KOPT-K1 (cell line): Measurements from ENCODE around the gene ABTB2.

ENCODE experiments used
- H3K27ac ChIP-seq: fragments of 200-600 bp; sonication (generic); 2 replicates; pipeline ENCODE4 v1.5.1; 2016; ENCODE audit warnings: antibody characterized with exemption, mild to moderate bottlenecking, low read depth, low read length; ENCODE audit not compliant: poor library complexity, severe bottlenecking
- H3K36me3 ChIP-seq: fragments of 200-600 bp; sonication (generic); 2 replicates; pipeline ENCODE4 v1.5.1; 2017; ENCODE audit warnings: antibody characterized with exemption, mild to moderate bottlenecking, low read length, moderate library complexity; ENCODE audit not compliant: insufficient read depth
- H3K9me3 ChIP-seq: fragments of 200-600 bp; sonication (generic); 2 replicates; pipeline ENCODE4 v1.5.1; 2017; ENCODE audit warnings: antibody characterized with exemption, low read length, mild to moderate bottlenecking; ENCODE audit not compliant: insufficient read depth, poor library complexity, severe bottlenecking

Gene ABTB2

DNA sequence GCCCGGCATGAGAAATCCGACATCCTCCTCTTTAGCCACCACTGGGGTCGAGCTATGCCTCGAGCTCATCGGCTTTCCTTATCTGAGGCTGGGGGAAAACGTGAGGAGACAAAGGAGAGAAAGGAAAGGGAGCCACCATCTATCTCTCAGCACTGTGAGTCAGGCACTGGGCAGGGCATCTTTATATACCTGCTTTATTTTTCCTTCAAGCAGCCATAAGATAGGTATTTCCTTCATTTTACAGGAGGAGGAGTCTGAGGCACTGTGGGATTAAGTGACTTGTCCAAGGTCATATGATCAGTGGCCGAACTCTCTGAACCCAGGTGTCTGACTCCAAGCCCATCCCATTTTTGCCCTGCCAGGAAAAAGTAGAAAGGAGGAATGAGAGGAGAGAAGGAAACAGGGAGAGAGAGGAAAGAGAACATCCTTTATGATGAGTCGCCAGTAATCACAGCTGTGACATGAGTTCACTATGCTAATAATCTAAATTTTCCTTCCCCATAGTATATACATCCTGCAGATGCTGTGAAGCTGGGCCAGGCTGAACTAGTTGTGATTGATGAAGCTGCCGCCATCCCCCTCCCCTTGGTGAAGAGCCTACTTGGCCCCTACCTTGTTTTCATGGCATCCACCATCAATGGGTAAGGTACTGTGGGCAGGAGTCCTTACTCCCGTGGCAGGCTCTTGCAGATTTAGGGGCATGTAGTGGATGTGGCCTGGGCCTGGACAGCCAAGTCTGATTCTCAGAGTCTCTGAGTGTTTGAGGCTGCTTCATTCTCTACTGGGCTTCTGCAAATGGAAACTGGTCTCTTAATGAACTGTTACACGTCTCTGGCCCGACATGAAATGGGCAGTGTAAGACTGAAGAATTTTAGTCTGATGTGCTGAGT, 230.6 kb downstream of the ABTB2 start:
- Histone ChIP-seq H3K9me3 (no peaks in the 10 kb centered on the region), H3K27ac (no peak overlapping the region), H3K36me3 (peaks cover 100% of the 10 kb centered on the region)

DNA sequence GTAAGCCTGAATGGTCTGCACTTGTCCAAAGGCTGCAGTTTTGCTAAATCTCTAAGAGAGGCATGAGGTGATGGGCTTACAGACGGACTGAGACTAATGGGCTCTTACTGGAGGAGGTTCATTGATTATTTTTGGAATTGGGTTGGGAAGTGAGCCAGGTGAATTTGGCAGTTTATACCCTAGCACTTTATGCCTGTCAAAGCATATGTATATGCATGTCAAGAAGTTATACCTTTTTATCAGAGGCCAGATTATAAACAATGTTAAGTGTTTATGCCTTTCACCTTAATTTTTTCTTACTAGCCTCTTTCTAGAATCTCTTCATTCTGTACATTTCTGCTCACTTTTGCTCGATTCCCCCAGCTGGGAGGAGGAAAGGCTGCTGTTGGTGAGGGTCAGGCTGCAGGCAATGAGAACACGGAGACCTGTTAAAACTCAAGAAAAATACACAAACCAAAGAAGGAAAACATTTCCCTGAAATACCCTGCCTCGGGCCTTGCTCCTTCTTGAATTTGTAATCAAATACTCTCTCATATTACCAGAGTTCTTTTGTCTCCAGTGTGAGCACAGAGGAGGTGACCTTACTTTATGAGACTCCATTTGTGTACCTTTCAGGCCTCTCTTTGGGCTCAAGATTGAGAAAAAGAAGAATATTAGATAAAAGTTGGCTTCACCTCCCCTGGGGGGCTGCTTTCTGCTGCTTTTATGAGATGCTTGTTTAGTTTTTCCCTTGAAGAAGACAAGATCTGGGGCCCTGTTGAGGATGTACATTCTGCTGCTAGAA, 232.7 kb downstream of the ABTB2 start:
- no peak overlapping the region for H3K27ac ChIP-seq
- no peaks in the 10 kb centered on the region for H3K9me3 ChIP-seq
- peaks cover 99% of the 10 kb centered on the region for H3K36me3 ChIP-seq

DNA sequence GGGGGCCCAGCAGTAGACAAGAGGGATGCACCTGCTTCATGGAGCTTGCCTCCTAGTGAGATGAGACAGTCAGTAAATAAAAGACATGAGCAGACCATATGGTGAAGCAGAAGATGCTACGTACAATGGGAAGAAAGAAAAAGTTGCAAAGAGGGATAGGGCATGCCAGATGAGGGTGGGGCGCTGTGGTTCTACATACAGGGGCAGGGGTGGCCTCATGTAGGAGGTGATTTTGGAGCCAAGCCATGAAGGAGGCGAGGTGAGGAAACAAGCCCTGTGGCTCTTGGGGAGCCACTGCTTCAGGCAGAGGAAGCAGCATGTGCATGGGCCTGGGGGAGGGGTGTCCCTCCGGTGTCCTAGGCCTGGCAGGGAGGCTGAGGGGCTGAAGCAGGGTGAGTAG, 237.2 kb downstream of the ABTB2 start:
- Histone ChIP-seq H3K27ac (no peak overlapping the region), H3K36me3 (peaks cover 95% of the 10 kb centered on the region), H3K9me3 (no peaks in the 10 kb centered on the region)

DNA sequence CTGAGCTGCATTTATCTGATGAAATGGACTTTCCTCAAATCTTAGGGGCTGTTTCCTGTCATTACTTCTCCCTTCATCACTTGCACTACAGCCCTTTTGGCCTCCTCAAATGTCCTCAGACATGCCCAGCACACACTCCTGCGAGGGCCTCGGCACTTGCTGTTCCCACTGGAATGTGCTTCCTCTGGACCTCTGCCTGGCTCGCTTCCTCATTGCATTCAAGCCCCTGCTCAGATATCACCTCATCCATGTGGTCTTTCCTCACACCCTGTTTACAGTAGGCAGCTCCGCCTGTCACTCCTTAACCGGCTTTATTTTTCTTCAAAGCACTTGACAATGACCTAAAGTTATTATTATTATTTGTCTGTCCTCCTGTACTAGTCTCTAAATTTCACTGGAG, 243.3 kb downstream of the ABTB2 start:
- Histone ChIP-seq H3K9me3 (no peaks in the 10 kb centered on the region), H3K36me3 (peaks cover 97% of the 10 kb centered on the region), H3K27ac (no peak overlapping the region)

DNA sequence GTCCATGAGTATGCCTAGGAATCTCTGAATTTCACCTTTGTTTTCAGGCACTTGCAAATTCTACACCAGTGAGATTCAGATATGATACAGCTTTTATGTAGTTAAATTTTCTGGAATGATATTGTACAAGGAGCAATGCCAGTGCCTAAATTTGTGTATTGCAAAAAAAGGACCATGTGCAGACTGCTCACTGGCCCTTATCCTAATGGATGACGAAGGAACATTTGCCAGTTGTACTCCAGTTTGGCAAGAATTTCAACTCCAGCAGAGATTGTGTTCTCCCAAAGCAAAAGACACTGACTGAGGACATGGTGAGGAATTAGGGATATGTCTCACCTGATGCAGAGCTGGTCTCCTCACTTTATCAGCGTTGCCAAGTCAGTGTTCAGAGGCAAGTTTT, 243.8 kb downstream of the ABTB2 start:
- H3K27ac ChIP-seq = no peak overlapping the region
- peaks cover 97% of the 10 kb centered on the region for H3K36me3 ChIP-seq
- H3K9me3 ChIP-seq = no peaks in the 10 kb centered on the region

DNA sequence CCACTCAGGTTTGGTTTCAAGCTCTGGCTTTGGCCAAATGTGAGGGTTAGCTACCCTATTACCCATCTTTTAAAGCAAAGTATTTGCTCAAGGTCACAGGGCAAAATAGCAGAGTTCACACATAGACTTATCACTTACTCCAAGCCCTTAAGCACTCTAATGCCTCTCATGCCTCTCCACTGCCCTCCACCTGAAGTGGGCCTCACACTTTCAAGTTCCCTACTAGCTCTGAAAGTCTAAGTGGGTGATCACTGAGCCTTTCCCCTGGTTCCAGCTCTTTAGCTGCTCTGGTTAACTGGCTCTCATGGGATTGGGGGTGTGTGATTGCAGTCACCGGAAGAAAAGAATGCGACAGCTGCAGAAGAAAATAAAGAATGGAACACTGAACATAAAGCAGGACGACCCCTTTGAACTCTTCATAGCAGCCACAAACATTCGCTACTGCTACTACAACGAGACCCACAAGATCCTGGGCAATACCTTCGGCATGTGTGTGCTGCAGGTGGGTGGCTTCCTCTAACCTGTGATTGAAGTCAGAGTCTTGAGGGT, 246.0 kb downstream of the ABTB2 start:
- Histone ChIP-seq H3K9me3 (no peaks in the 10 kb centered on the region), H3K27ac (no peak overlapping the region), H3K36me3 (peaks cover 93% of the 10 kb centered on the region)

DNA sequence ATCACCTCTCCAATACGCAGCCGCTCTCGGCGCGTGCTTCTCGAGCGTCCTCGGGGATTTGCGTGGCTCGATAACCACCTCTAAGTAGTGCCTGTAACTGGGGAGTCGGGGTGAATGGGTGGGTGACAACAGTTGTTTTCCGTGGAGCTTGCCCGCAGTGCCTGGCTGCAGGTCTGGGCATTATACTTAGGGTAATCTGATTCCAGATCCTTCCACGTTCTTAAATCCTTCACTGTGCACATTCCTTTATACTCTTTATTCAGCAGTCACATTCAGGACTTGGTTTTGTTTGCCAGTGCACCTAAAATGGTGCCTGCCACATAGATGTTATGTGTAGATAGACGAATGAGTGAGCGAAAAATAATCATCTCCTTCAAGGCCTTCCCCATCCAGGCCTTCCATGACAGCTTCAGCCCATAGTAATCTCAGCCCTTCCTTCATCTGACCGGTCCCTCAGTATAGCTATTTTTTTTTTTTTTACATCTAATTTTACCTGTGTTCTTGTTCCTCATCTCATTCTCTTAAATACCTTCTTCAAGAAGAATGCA, 251.8 kb downstream of the ABTB2 start:
- Histone ChIP-seq H3K27ac (peak overlapping the region; percentile 86), H3K9me3 (no peaks in the 10 kb centered on the region), H3K36me3 (peaks cover 58% of the 10 kb centered on the region)

DNA sequence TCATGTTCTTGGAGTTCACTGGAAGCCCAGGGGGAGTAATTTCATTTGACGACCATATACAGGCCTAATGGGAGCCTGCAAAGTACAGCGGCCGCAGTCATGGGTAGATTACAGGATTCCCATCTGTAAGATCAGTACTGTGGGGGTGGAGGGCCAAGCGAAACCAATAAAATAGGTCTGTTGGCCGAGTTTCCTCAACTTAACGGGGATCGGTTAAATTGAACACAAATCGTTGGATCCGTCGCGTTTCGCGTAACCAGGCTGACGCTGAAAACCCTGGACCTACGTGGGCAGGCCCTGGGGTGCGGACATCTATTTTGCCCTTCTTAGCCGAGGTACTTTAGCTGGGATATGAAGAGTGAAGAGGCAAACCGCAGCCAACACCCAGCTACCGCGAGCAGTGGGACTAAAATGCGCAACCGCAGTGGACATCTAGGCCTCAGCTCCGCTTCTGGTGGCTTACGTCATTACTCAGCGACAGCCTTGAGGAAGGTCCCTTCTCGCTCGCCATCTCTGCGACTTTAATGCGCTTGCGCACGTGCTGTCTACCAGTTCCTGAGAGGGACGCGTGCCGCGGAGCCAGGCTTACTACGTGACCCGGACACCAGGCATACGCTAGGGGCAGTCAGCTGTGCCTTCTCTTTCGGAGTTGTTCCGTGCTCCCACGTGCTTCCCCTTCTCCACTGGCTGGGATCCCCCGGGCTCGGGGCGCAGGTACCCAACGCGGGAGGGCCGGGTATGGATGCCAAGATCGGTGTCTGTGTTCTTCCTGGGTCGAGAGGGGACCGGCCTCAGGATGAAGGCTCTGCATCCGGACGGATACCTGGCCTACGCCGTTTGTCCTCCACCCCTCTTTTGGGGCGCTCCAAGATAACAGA, 252.5 kb downstream of the ABTB2 start, which contains the start of gene NAT10:
Gene NAT10, plus strand, starts transcription at position 551 of the 878 bp plus-strand sequence. CDS start 2,597 bp downstream, outside the sequence.
- H3K36me3 ChIP-seq = peaks cover 58% of the 10 kb centered on the region
- H3K27ac ChIP-seq = peak within 1 kb of the TSS; percentile 86
- no peaks in the 10 kb centered on the region for H3K9me3 ChIP-seq

DNA sequence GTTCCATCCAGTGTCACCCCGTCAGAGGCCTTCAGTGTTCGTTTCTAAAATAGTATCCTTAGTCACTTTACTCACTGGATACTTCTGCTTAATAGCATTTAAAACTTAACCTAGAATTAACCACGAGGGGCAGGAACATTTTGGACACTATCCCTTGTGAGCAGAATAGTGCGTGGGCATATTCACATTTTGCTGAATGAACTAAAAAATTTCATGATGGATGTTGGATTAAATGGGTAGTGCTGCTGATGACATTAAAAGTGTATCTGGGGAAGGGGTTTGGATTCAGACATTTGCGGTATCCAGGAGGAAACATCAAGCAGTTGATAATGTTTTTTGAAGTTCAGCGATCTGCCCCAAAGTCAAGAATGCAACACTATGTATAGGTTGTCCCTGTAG, 253.1 kb downstream of the ABTB2 start:
- H3K9me3 ChIP-seq = no peaks in the 10 kb centered on the region
- peak overlapping the region; percentile 86 for H3K27ac ChIP-seq
- peaks cover 58% of the 10 kb centered on the region for H3K36me3 ChIP-seq
